GM19452 (cell line): ENCODE measurements around the gene PIK3R5.
"Not testable (repeated sequence)": the region's sequence is repeated elsewhere in the genome, so short reads cannot be mapped to it uniquely, and the experiment has no call there.

Source experiments
- ATAC-seq: cut with Tn5 transposase; IDR thresholded peaks from one replicate; pipeline ENCODE4 v1.9.1; 2021; ENCODE audit not compliant: unreplicated experiment

The PIK3R5 gene

GRCh38 chr17:8985054-8985701, 19.7 kb upstream of the PIK3R5 start:
- ATAC-seq, result no peak

- ATAC-seq, result not testable (repeated sequence)
Observed at GRCh38 chr17:8984225-8984624, 18.7 kb upstream of the PIK3R5 start.

GRCh38 chr17:8981443-8981842, 15.9 kb upstream of the PIK3R5 start:
- no peak for ATAC-seq

DNA sequence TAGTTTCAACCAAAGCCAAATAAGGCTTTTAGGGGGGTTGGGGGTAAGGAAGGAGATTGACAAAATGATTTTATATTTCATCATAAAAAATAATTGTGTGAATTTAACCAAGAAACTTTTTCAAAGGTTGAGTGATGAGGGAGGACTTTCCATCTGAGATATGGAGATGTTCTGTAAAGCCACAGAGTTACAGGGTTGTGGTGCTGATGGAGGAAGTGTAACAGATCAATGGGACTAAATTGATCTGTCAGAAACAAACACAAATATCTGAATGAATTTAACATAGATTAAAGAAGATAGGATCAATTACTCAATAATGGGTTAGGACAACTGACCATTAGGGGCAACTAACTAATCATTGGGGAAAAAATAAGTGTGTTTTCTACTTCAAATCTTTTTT, 14.2 kb upstream of the PIK3R5 start:
- no peak for ATAC-seq

GRCh38 chr17:8976638-8977037, 11.1 kb upstream of the PIK3R5 start:
- no peak for ATAC-seq

GRCh38 chr17:8975091-8975725, 9.7 kb upstream of the PIK3R5 start:
- no peak for ATAC-seq

DNA sequence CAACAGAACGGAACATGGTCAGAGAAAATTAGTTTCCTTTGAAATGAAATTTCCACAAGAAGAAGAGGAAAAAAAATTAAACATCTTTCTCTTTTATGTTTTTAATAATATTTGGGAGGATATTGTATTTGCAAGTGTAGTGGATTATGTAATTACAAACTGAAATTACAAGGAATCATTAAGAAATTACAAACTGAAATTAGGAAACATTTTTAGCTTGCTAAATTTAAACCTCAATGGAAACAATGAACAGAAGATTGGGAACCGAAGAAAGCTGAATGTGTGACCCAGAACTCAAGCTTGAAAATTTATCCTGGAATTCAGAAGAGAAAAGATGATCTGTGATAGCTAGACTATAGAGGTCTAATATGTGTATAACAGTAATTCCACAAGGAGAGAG, 4.4 kb upstream of the PIK3R5 start:
- no peak for ATAC-seq

DNA sequence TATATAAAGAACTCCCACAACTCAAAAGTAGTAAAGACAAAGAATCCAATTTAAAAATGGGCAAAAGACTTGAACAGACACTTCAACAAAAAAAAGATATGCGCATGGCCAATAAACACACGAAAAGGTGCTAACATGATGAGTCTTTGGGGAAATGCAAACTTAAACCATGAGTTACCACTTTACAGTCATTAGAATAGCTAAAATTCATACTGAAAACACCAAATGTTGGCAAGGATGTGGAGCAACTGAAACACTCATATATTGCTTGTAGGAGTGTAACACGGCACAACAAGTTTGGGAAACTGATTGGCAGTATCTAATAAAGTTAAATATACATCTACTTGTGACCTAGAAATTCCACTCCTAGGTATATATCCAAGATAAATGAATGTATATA, 3.0 kb upstream of the PIK3R5 start:
- no peak for ATAC-seq

- ATAC-seq, result no peak
Observed at GRCh38 chr17:8967861-8968260, 2.4 kb upstream of the PIK3R5 start.

- no peak for ATAC-seq
Observed at GRCh38 chr17:8966926-8967325, 1.4 kb upstream of the PIK3R5 start.

GRCh38 chr17:8964801-8965393, 610 bp downstream of the PIK3R5 start:
- peak; percentile 24 for ATAC-seq

- no peak for ATAC-seq
Observed at GRCh38 chr17:8963647-8964258, 1.8 kb downstream of the PIK3R5 start.

DNA sequence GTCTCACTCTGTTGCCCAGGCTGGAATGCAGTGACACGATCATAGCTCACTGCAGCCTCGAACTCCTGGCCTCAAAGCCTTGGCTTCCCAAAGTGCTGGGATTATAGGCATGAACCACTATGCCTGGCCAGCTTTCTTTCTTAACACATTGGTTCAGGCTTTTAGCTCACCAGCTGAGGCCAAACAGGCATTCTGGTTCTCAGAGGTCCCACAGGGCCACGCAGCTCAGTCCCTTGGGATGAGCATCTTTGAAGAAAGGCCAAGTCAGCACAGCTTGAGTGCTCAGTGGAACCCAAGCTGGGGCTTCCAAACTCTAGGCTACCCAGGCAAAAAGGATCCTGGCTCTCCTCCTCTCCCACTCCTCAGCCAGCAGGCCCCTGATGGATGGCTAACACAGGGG, 2.5 kb downstream of the PIK3R5 start:
- ATAC-seq, result no peak

DNA sequence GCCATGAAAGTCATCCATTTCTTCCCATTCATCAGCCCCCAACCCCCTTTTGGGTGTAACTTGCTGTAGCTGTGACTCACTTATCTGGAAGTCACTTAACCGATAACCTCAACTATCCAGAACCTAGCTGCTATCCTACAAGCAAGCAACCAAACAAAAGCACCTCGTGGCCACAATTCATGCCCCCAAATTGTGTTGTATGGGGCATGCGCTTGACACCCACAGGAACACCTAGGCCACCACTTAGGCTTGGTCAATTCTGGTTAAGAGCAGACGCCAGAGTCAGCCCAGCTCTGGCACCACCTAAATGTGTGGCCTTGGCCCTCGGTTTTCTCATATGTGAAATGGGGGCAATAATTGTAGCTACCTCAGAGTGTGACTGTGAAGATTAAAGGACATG, 3.7 kb downstream of the PIK3R5 start:
- ATAC-seq, result no peak

- ATAC-seq, result no peak
Observed at GRCh38 chr17:8960325-8961140, 5.0 kb downstream of the PIK3R5 start.

DNA sequence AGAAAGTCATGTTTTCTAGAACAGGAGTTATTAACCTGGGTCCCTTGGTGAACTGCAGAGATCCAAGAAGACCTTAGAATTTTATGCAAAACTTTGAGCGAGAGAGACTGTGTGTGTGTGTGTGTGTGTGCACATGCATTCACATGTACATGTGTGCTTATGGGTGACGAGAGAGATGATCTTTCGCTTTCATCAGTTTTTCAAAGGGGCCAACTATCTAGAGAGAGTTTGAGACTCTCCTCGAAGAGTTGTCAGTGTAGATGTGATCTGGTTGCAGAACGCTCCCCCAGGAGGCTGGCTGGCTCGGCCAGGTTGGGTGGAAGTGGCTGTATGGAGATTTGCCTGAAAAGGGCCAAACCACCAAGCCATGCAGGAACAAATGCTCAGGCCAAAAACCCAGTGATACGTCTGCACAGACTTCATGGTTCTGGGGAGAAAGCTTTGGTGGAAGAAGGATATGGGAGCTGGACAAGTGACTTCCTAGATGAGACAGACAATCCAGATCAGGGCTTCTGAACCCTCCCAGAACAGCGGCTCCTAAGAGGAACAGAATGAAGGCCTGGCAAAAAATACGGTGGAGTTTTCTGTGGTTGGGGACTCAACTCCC, 6.1 kb downstream of the PIK3R5 start:
- no peak for ATAC-seq

- ATAC-seq, result no peak
Observed at GRCh38 chr17:8957721-8958120, 7.8 kb downstream of the PIK3R5 start.

DNA sequence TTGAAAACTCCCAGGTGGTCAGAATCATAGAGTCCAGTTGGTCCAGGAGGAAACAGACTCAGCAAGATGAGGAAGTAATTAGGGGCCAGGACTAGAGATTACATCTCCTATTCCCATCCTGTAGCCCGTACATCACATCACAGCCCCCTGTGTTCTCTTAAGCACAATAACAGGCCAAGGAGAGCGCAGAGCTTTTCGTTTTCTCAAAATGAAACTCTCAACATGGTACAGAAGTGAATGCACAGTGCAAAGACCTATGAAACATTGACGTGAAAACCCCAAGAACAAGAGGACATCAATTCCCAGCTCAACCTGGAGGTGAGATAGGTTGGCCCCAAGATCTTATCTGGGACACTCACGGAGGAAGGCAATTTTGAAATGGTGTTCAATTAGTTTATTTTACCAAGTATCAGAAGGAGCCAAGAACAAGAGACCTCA, 9.0 kb downstream of the PIK3R5 start:
- ATAC-seq, result peak; percentile 42

- no peak for ATAC-seq
Observed at GRCh38 chr17:8955021-8955959, 10.2 kb downstream of the PIK3R5 start.

DNA sequence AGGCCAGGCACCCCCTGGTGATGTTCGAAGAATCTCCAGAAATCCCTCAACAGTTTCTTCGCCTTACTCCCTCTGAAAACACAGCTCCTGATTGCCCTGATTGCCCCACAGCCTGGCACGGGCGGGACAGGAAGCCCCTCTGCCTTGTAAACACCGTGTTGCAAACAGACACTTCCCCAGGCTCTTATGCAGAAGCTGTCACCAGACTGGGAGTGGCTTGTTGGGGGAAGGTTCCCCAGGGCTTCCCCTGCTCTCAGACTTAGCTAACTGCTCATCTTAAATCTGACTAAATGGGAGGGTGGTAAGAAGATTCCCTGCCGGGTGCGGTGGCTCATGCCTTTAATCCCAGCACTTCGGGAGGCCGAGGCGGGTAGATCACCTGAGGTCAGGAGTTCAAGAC, 11.2 kb downstream of the PIK3R5 start:
- no peak for ATAC-seq
